HG02970 (cell line): ENCODE results near the gene MDP1.
"Not testable (repeated sequence)": the region's sequence is repeated elsewhere in the genome, so short reads cannot be mapped to it uniquely, and the experiment has no call there.

Experiments
- ATAC-seq: cut with Tn5 transposase; IDR thresholded peaks from one replicate; pipeline ENCODE4 v1.9.1; 2021; ENCODE audit warnings: mild to moderate bottlenecking, moderate library complexity, moderate number of reproducible peaks; ENCODE audit not compliant: unreplicated experiment, low FRiP score

MDP1 gene

GRCh38 chr14:24232645-24233537, 17.0 kb upstream of the MDP1 start, which contains the start of gene GMPR2:
TSS of gene GMPR2 (plus strand) at chr14:24232929. CDS start at chr14:24233254, 325 bp downstream.
- ATAC-seq, result peak; percentile 45

GRCh38 chr14:24232121-24232644, 16.3 kb upstream of the MDP1 start, which contains the start of gene NEDD8:
TSS of gene NEDD8 (minus strand) at chr14:24232367. CDS start at chr14:24232267, 100 bp downstream.
- peak; percentile 73 for ATAC-seq

- ATAC-seq, result no peak
Measured at GRCh38 chr14:24231263-24232120, 15.6 kb upstream of the MDP1 start.

GRCh38 chr14:24228902-24229301, 13.0 kb upstream of the MDP1 start:
- no peak for ATAC-seq

- no peak for ATAC-seq
Measured at GRCh38 chr14:24226473-24226872, 10.6 kb upstream of the MDP1 start.

GRCh38 chr14:24224618-24225071, 8.8 kb upstream of the MDP1 start:
- no peak for ATAC-seq

- not testable (repeated sequence) for ATAC-seq
Measured at GRCh38 chr14:24222987-24223386, 7.1 kb upstream of the MDP1 start.

- ATAC-seq, result no peak
Measured at GRCh38 chr14:24219521-24219920, 3.7 kb upstream of the MDP1 start.

GRCh38 chr14:24219080-24219479, 3.2 kb upstream of the MDP1 start:
- ATAC-seq, result no peak

- ATAC-seq, result not testable (repeated sequence)
Measured at GRCh38 chr14:24216876-24217275, 1.0 kb upstream of the MDP1 start.

GRCh38 chr14:24216345-24216699, 456 bp upstream of the MDP1 start:
- ATAC-seq, result no peak

- ATAC-seq, result no peak
Measured at GRCh38 chr14:24213866-24214662, 1.8 kb downstream of the MDP1 start.

- peak; percentile 75 for ATAC-seq
Measured at GRCh38 chr14:24212924-24213865, 2.7 kb downstream of the MDP1 start, which contains the start of gene CHMP4A. TSS of gene CHMP4A (minus strand) at chr14:24213488. CDS start at chr14:24213439, 49 bp downstream.

GRCh38 chr14:24211311-24211710, 4.6 kb downstream of the MDP1 start:
- ATAC-seq, result no peak

- ATAC-seq, result no peak
Measured at GRCh38 chr14:24207625-24208024, 8.2 kb downstream of the MDP1 start.

- ATAC-seq, result no peak
Measured at GRCh38 chr14:24207104-24207551, 8.7 kb downstream of the MDP1 start.

GRCh38 chr14:24206260-24207103, 9.4 kb downstream of the MDP1 start:
- no peak for ATAC-seq
